Measurements from ENCODE around the gene GJD3. TPM values are rescaled to one million over a fixed set of nuclear protein-coding genes. Genes with fewer than 3 reads are reported as not detected.

GJD3 gene
- total RNA-seq, 2 experiments from 2014 or later, result not detected

DNA sequence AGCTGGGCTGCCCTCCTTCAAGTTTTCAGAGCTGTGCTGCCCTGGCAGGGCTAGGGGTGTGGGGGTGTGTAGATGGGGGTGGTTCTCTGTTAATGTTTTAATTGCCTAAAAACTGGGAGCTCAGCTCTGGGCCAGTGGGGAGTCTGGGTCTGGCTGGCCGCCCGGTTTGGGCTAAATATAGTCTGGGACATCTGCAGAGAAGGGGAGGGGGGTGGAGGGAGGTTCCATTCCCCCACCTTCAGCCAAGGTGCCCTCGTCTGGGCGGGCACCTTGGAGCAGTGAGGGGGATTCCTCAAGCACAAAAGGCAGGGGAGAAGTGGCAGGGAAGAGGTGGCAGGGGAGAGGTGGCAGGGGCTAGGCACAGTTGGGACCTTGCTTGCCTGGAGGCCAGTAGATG is 42.6 kb downstream of the GJD3 start:
- DNase-seq (no peak), ATAC-seq (ENCODE audit: poor library complexity) (no peak)
- Histone ChIP-seq H3K27me3 (ENCODE audit: control insufficient read depth in 1 of 2, insufficient read depth in 2 of 2, low read length in 2 of 2) (no peaks in the 10 kb centered on the region), H3K4me1 (ENCODE audit: insufficient read depth, low read length) (peaks cover 93% of the 10 kb centered on the region), H3K27ac (ENCODE audit: low read depth in 1 of 2, low read length in 2 of 2) (peak overlapping the region; percentile 99), H3K36me3 (ENCODE audit: insufficient read depth, low read length) (no peaks in the 10 kb centered on the region), H3K9me3 (ENCODE audit: control insufficient read depth in 1 of 2, insufficient read depth in 1 of 2, low read length in 2 of 2) (no peaks in the 10 kb centered on the region), H3K4me3 (ENCODE audit: low read length) (peak overlapping the region; percentile 96)
- Mint-ChIP-seq H3K27ac (peak overlapping the region; percentile 99), H3K36me3 (ENCODE audit: low read depth) (peaks cover 48% of the 10 kb centered on the region), H3K27me3 (no peaks in the 10 kb centered on the region), H3K4me1 (ENCODE audit: low read depth) (peaks cover 91% of the 10 kb centered on the region), H3K9me3 (no peaks in the 10 kb centered on the region), H3K4me3 (peak overlapping the region; percentile 95)
- intact Hi-C loops (cut with DNase I, micrococcal nuclease), result loop anchor here (1.0 to 5.0 kb wide), 2 partner anchors 19 to 285 kb away; no protein-coding TSS in a partner anchor
- POLR2A ChIA-PET, result interaction anchor here (0.6 to 5.3 kb wide), 15 partner anchors 7 to 1367 kb away, joined by 3 to 117 read pairs (median 5); partner anchors contain the start of genes CASC3, EIF1 and SMARCE1
- CTCF ChIA-PET, result interaction anchor here (1.2 to 2.5 kb wide), 3 partner anchors 19 to 238 kb away, joined by 4 to 11 read pairs (median 6); no protein-coding TSS in a partner anchor
- no peak for TF ChIP-seq CTCF (IDR thresholded peaks at IDR 0.05)

GRCh38 chr17:40321524-40321929 is 43.0 kb downstream of the GJD3 start:
- H3K27me3 Mint-ChIP-seq, result no peaks in the 10 kb centered on the region
- H3K36me3 Mint-ChIP-seq (ENCODE audit: low read depth), result peaks cover 48% of the 10 kb centered on the region
- H3K4me1 Mint-ChIP-seq (ENCODE audit: low read depth), result peaks cover 87% of the 10 kb centered on the region
- Histone ChIP-seq H3K36me3 (ENCODE audit: insufficient read depth, low read length) (no peaks in the 10 kb centered on the region), H3K4me3 (ENCODE audit: low read length) (peak overlapping the region; percentile 96), H3K27ac (ENCODE audit: low read depth in 1 of 2, low read length in 2 of 2) (peak overlapping the region; percentile 99), H3K4me1 (ENCODE audit: insufficient read depth, low read length) (peaks cover 93% of the 10 kb centered on the region), H3K27me3 (ENCODE audit: control insufficient read depth in 1 of 2, insufficient read depth in 2 of 2, low read length in 2 of 2) (no peaks in the 10 kb centered on the region), H3K9me3 (ENCODE audit: control insufficient read depth in 1 of 2, insufficient read depth in 1 of 2, low read length in 2 of 2) (no peaks in the 10 kb centered on the region)
- peak overlapping the region; percentile 99 for H3K27ac Mint-ChIP-seq
- DNase-seq (peak in 1 of 14 experiments; percentile 50), ATAC-seq (ENCODE audit: poor library complexity) (no peak)
- ChIA-PET POLR2A (interaction anchor here (2.1 to 5.3 kb wide), 4 partner anchors 13 to 32 kb away, joined by 18 to 117 read pairs (median 25); no protein-coding TSS in a partner anchor), CTCF (interaction anchor here (0.6 to 4.7 kb wide), 4 partner anchors 20 to 212 kb away, joined by 4 to 25 read pairs (median 8); no protein-coding TSS in a partner anchor)
- no peak for TF ChIP-seq CTCF (IDR thresholded peaks at IDR 0.05)
- no peaks in the 10 kb centered on the region for H3K9me3 Mint-ChIP-seq
- intact Hi-C loops (cut with DNase I, micrococcal nuclease), result loop anchor here (5.0 kb wide), 1 partner anchor 286 kb away; no protein-coding TSS in a partner anchor
- H3K4me3 Mint-ChIP-seq, result peak overlapping the region; percentile 95

DNA sequence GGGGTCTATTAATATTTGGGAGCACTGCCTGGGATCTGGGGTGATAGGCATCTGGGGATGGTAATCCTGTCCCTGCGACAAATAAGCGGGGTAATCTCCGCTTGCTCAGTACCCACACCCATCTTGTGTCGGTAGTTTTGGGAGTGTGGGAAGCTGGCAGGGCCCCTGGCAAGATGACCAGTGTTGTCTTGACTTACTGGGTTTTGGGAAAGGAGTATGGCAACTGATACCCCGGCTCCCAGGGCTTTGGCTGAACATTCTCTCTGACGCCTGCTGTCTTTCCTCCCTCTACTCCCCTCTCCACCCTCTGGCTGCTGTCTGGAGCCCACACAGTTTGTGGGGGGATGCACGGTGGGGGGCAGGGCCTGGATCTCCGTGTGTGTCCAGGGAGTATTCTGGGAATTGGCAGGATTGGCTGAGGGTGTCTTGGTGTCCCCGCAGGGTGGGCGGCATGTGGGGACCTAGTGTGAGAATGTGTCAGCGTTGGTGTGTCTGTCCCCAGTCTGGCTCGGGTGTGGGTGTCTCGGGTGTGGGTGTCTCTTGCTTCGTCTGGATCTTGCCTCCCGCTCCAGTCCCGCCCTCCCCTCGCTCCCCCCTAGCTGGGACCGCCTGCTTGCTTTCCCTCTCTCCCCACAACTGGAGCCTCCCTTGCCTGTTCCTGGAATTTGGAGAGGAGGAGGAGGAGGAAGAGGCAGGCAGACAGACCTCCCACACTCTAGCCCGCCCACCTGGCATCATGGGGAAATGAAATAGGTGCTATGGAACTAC is 43.6 kb downstream of the GJD3 start:
- H3K4me3 ChIP-seq (ENCODE audit: low read length), result peak overlapping the region; percentile 96
- intact Hi-C loops (cut with DNase I, micrococcal nuclease), result loop anchor here (1.0 to 5.0 kb wide), 2 partner anchors 34 to 286 kb away; partner anchors contain the start of gene CDC6 (in 1 of the 2)
- peak in 10 of 14 experiments; percentile 26 to 81 (median 60) for DNase-seq

More for the DNA sequence above, 43.6 kb downstream of the GJD3 start:
- Mint-ChIP-seq H3K36me3 (ENCODE audit: low read depth) (peaks cover 48% of the 10 kb centered on the region), H3K27me3 (no peaks in the 10 kb centered on the region), H3K4me1 (ENCODE audit: low read depth) (peaks cover 87% of the 10 kb centered on the region), H3K27ac (peak overlapping the region; percentile 99), H3K9me3 (no peaks in the 10 kb centered on the region), H3K4me3 (peak overlapping the region; percentile 95)
- Histone ChIP-seq H3K27me3 (ENCODE audit: control insufficient read depth in 1 of 2, insufficient read depth in 2 of 2, low read length in 2 of 2) (no peaks in the 10 kb centered on the region), H3K4me1 (ENCODE audit: insufficient read depth, low read length) (peaks cover 93% of the 10 kb centered on the region), H3K9me3 (ENCODE audit: control insufficient read depth in 1 of 2, insufficient read depth in 1 of 2, low read length in 2 of 2) (no peaks in the 10 kb centered on the region), H3K36me3 (ENCODE audit: insufficient read depth, low read length) (no peaks in the 10 kb centered on the region), H3K27ac (ENCODE audit: low read depth in 1 of 2, low read length in 2 of 2) (peak overlapping the region; percentile 99)
- CTCF ChIA-PET, result interaction anchor here (0.6 to 4.7 kb wide), 5 partner anchors 20 to 212 kb away, joined by 4 to 25 read pairs (median 6); no protein-coding TSS in a partner anchor
- TF ChIP-seq CTCF (IDR thresholded peaks at IDR 0.05), result no peak
- POLR2A ChIA-PET, result interaction anchor here (0.9 to 5.3 kb wide), 8 partner anchors 10 to 33 kb away, joined by 3 to 117 read pairs (median 16); partner anchors contain the start of gene RARA
- no peak for ATAC-seq (ENCODE audit: poor library complexity)

All from CD4-positive, alpha-beta T cell (primary cell).